Measurements from ENCODE around the gene FMNL2.
"Not testable (repeated sequence)": the region's sequence is repeated elsewhere in the genome, so short reads cannot be mapped to it uniquely, and the experiment has no call there.

The FMNL2 gene

GRCh38 chr2:152499896-152500735, 165.1 kb downstream of the FMNL2 start:
- DNase-seq: no peak

- DNase-seq: no peak
Measured at GRCh38 chr2:152500772-152501171, 165.8 kb downstream of the FMNL2 start.

- no peak for DNase-seq
Measured at GRCh38 chr2:152501666-152502065, 166.7 kb downstream of the FMNL2 start.

GRCh38 chr2:152504618-152505017, 169.6 kb downstream of the FMNL2 start:
- DNase-seq: no peak

GRCh38 chr2:152505495-152505906, 170.5 kb downstream of the FMNL2 start:
- DNase-seq: no peak

GRCh38 chr2:152506843-152507242, 171.9 kb downstream of the FMNL2 start:
- no peak for DNase-seq

GRCh38 chr2:152507907-152508306, 172.9 kb downstream of the FMNL2 start:
- DNase-seq: no peak

- DNase-seq: no peak
Measured at GRCh38 chr2:152508446-152508845, 173.5 kb downstream of the FMNL2 start.

- DNase-seq: no peak
Measured at GRCh38 chr2:152509772-152510491, 175.0 kb downstream of the FMNL2 start.

- no peak for DNase-seq
Measured at GRCh38 chr2:152510621-152511020, 175.6 kb downstream of the FMNL2 start.

- DNase-seq: no peak
Measured at GRCh38 chr2:152511981-152512380, 177.0 kb downstream of the FMNL2 start.

GRCh38 chr2:152513029-152513428, 178.1 kb downstream of the FMNL2 start:
- DNase-seq: no peak

GRCh38 chr2:152513681-152514080, 178.7 kb downstream of the FMNL2 start:
- no peak for DNase-seq

GRCh38 chr2:152518034-152518433, 183.1 kb downstream of the FMNL2 start:
- DNase-seq: no peak

GRCh38 chr2:152518641-152519580, 183.9 kb downstream of the FMNL2 start:
- no peak for DNase-seq

GRCh38 chr2:152519581-152519952, 184.6 kb downstream of the FMNL2 start:
- no peak for DNase-seq

GRCh38 chr2:152520759-152521158, 185.8 kb downstream of the FMNL2 start:
- no peak for DNase-seq

GRCh38 chr2:152522446-152522845, 187.5 kb downstream of the FMNL2 start:
- not testable (repeated sequence) for DNase-seq

GRCh38 chr2:152523091-152523490, 188.1 kb downstream of the FMNL2 start:
- DNase-seq: no peak

GRCh38 chr2:152525277-152525838, 190.4 kb downstream of the FMNL2 start:
- DNase-seq: no peak

- DNase-seq: no peak
Measured at GRCh38 chr2:152529420-152530115, 194.6 kb downstream of the FMNL2 start.

- DNase-seq: no peak
Measured at GRCh38 chr2:152532241-152532640, 197.3 kb downstream of the FMNL2 start.

Data from stimulated activated CD4-positive, alpha-beta T cell treated with anti-CD3 and anti-CD28 coated beads, Interleukin-2, amount 100 ng/mL, for 48 hours (primary cell).